ENCODE results near the gene SRC.

Gene SRC

GRCh38 chr20:37314617-37315016 is 31.3 kb upstream of the SRC start:
- in situ Hi-C loops (cut with MboI; ENCODE audit: low sequenced_read_pairs) = no loop called here

GRCh38 chr20:37315021-37315451 is 30.9 kb upstream of the SRC start:
- in situ Hi-C loops (cut with MboI; ENCODE audit: low sequenced_read_pairs) = no loop called here

GRCh38 chr20:37315452-37316110 is 30.4 kb upstream of the SRC start:
- in situ Hi-C loops (cut with MboI; ENCODE audit: low sequenced_read_pairs) = no loop called here

GRCh38 chr20:37316116-37316774 is 29.7 kb upstream of the SRC start:
- in situ Hi-C loops (cut with MboI; ENCODE audit: low sequenced_read_pairs) = no loop called here

GRCh38 chr20:37316775-37317170 is 29.2 kb upstream of the SRC start:
- in situ Hi-C loops (cut with MboI; ENCODE audit: low sequenced_read_pairs) = no loop called here

- in situ Hi-C loops (cut with MboI; ENCODE audit: low sequenced_read_pairs) = no loop called here
Measured at GRCh38 chr20:37317316-37317715, 28.6 kb upstream of the SRC start.

GRCh38 chr20:37317994-37318640 is 27.8 kb upstream of the SRC start:
- in situ Hi-C loops (cut with MboI; ENCODE audit: low sequenced_read_pairs) = no loop called here

- in situ Hi-C loops (cut with MboI; ENCODE audit: low sequenced_read_pairs) = no loop called here
Measured at GRCh38 chr20:37319151-37319671, 26.7 kb upstream of the SRC start.

GRCh38 chr20:37323985-37324384 is 22.0 kb upstream of the SRC start:
- in situ Hi-C loops (cut with MboI; ENCODE audit: low sequenced_read_pairs) = no loop called here

- in situ Hi-C loops (cut with MboI; ENCODE audit: low sequenced_read_pairs) = no loop called here
Measured at GRCh38 chr20:37325206-37325605, 20.7 kb upstream of the SRC start.

GRCh38 chr20:37326666-37327065 is 19.3 kb upstream of the SRC start:
- in situ Hi-C loops (cut with MboI; ENCODE audit: low sequenced_read_pairs) = no loop called here

- in situ Hi-C loops (cut with MboI; ENCODE audit: low sequenced_read_pairs) = no loop called here
Measured at GRCh38 chr20:37327748-37328147, 18.2 kb upstream of the SRC start.

GRCh38 chr20:37328149-37328945 is 17.6 kb upstream of the SRC start:
- in situ Hi-C loops (cut with MboI; ENCODE audit: low sequenced_read_pairs) = no loop called here

- in situ Hi-C loops (cut with MboI; ENCODE audit: low sequenced_read_pairs) = no loop called here
Measured at GRCh38 chr20:37329481-37330165, 16.3 kb upstream of the SRC start.

GRCh38 chr20:37330316-37330715 is 15.6 kb upstream of the SRC start:
- in situ Hi-C loops (cut with MboI; ENCODE audit: low sequenced_read_pairs) = no loop called here

GRCh38 chr20:37331060-37331857 is 14.7 kb upstream of the SRC start:
- in situ Hi-C loops (cut with MboI; ENCODE audit: low sequenced_read_pairs) = no loop called here

- in situ Hi-C loops (cut with MboI; ENCODE audit: low sequenced_read_pairs) = no loop called here
Measured at GRCh38 chr20:37333130-37333847, 12.7 kb upstream of the SRC start.

GRCh38 chr20:37333848-37334318 is 12.1 kb upstream of the SRC start:
- in situ Hi-C loops (cut with MboI; ENCODE audit: low sequenced_read_pairs) = no loop called here

GRCh38 chr20:37334450-37334849 is 11.5 kb upstream of the SRC start:
- in situ Hi-C loops (cut with MboI; ENCODE audit: low sequenced_read_pairs) = no loop called here
